ENCODE results near the gene RAD23A. TPM values are rescaled to one million over a fixed set of nuclear protein-coding genes. Genes with fewer than 3 reads are reported as not detected.

Gene RAD23A
- total RNA-seq, 4 donors from 2014 or later: 54.1 to 86.5 (median 75.3) TPM

GRCh38 chr19:12935071-12935470 lies 10.6 kb upstream of the RAD23A start:
- Histone ChIP-seq H3K36me3 (peaks cover 0 to 9% (median 0%) of the 10 kb centered on the region in 3 donors), H3K27ac (no peak overlapping the region), H3K4me1 (peaks cover 4 to 29% (median 19%) of the 10 kb centered on the region in 4 donors), H3K4me3 (no peak overlapping the region), H3K9me3 (no peaks in the 10 kb centered on the region), H3K27me3 (no peaks in the 10 kb centered on the region)
- no peak for TF ChIP-seq CTCF (IDR thresholded peaks at IDR 0.05)
- TF ChIP-seq POLR2A (IDR thresholded peaks at IDR 0.05): no peak
- no peak for DNase-seq

- Histone ChIP-seq H3K9me3 (no peaks in the 10 kb centered on the region), H3K36me3 (peaks cover 0 to 18% (median 0%) of the 10 kb centered on the region in 3 donors), H3K27ac (no peak overlapping the region), H3K4me1 (peaks cover 4 to 44% (median 28%) of the 10 kb centered on the region in 4 donors), H3K27me3 (no peaks in the 10 kb centered on the region), H3K4me3 (no peak overlapping the region)
- no peak for DNase-seq
- TF ChIP-seq POLR2A (IDR thresholded peaks at IDR 0.05) (no peak), CTCF (IDR thresholded peaks at IDR 0.05) (no peak)
Measured at GRCh38 chr19:12936582-12936981, 9.1 kb upstream of the RAD23A start.

GRCh38 chr19:12937093-12937926 lies 8.4 kb upstream of the RAD23A start:
- peak in 1 of 3 donors; percentile 49 for DNase-seq
- Histone ChIP-seq H3K36me3 (peaks cover 0 to 25% (median 0%) of the 10 kb centered on the region in 3 donors), H3K9me3 (no peaks in the 10 kb centered on the region), H3K27ac (peak overlapping the region; percentile 7 to 97 (median 41)), H3K4me3 (peak overlapping the region; percentile 36 to 99 (median 70)), H3K27me3 (no peaks in the 10 kb centered on the region), H3K4me1 (peaks cover 3 to 45% (median 27%) of the 10 kb centered on the region in 4 donors)
- TF ChIP-seq POLR2A (IDR thresholded peaks at IDR 0.05) (no peak), CTCF (IDR thresholded peaks at IDR 0.05) (no peak)

GRCh38 chr19:12937927-12938778 lies 7.5 kb upstream of the RAD23A start, which contains the start of gene CALR:
Gene CALR, plus strand, starts transcription at chr19:12938609. Its CDS starts 71 bp downstream, at chr19:12938680.
- Histone ChIP-seq H3K36me3 (peaks cover 0 to 33% (median 0%) of the 10 kb centered on the region in 3 donors), H3K27me3 (no peaks in the 10 kb centered on the region), H3K4me1 (peaks cover 0 to 44% (median 20%) of the 10 kb centered on the region in 4 donors), H3K4me3 (peak within 1 kb of the TSS; percentile 80 to 99 (median 88)), H3K27ac (peak within 1 kb of the TSS; percentile 85 to 97 (median 90)), H3K9me3 (no peaks in the 10 kb centered on the region)
- DNase-seq: peak; percentile 98 to 100 (median 100)
- TF ChIP-seq CTCF (IDR thresholded peaks at IDR 0.05) (peak in 2 of 6 experiments; percentile 41 to 44), POLR2A (IDR thresholded peaks at IDR 0.05) (peak; percentile 100)
